Measurements from ENCODE around the gene FOXQ1. TPM values are rescaled to one million over a fixed set of nuclear protein-coding genes. Genes with fewer than 3 reads are reported as not detected.

Gene FOXQ1
- total and polyA plus RNA-seq, 9 of the 15 experiments (the other 6 are each of a cell fraction or from before 2014, with no cell fraction given) = not detected

GRCh38 chr6:1296542-1296941 is 15.4 kb upstream of the FOXQ1 start:
- TF ChIP-seq NEUROD1 (IDR thresholded peaks at IDR 0.05; ENCODE audit: borderline replicate concordance, low read depth, low read length, partially characterized antibody) (no peak), SREBF2 (CRISPR knock-in tag; IDR thresholded peaks at IDR 0.05) (no peak), GATAD2A (IDR thresholded peaks at IDR 0.05) (no peak), SMARCB1 (IDR thresholded peaks at IDR 0.05; ENCODE audit: insufficient read length, low read depth) (no peak)
- FAIRE-seq (no peak), DNase-seq (ENCODE audit: extremely low read depth in 1 of 4, low spot score in 3 of 4) (no peak), ATAC-seq (no peak)
- intact Hi-C loops (cut with micrococcal nuclease) (no loop called here), in situ Hi-C loops (cut with MboI) (no loop called here)
- Histone ChIP-seq H3K27me3 (ENCODE audit: control insufficient read depth in 2 of 2, insufficient read depth in 2 of 2, low read length in 2 of 2) (no peaks in the 10 kb centered on the region), H4K20me1 (replicated peaks; ENCODE audit: control insufficient read depth, insufficient read depth, low read length) (no peaks in the 10 kb centered on the region), H3K36me3 (ENCODE audit: control insufficient read depth, insufficient read depth, low read length) (no peaks in the 10 kb centered on the region), H3K4me3 (no peak overlapping the region), H3K9me1 (ENCODE audit: control insufficient read depth, insufficient read depth, low read length) (no peaks in the 10 kb centered on the region), H3K9me3 (replicated peaks; ENCODE audit: control insufficient read depth, insufficient read depth, low read depth, low read length) (no peaks in the 10 kb centered on the region), H3K27ac (ENCODE audit: extremely low read depth, low read depth, low read length) (no peak overlapping the region), H3K9ac (ENCODE audit: insufficient read depth in 1 of 2, low read depth in 2 of 2, low read length in 2 of 2) (no peak overlapping the region), H3K4me2 (ENCODE audit: insufficient read depth, low read length) (no peak overlapping the region), H2AFZ (ENCODE audit: low read depth, low read length) (no peak overlapping the region), H3K79me2 (ENCODE audit: control insufficient read depth, insufficient read depth, low read length) (no peaks in the 10 kb centered on the region), H3K4me1 (replicated peaks in 1 of 2; ENCODE audit: control insufficient read depth in 2 of 2, insufficient read depth in 2 of 2, low read length in 2 of 2) (no peaks in the 10 kb centered on the region)
- BruUV-seq (replicated peaks) = no TSS peak
- CTCF ChIA-PET (ENCODE audit: low intra/inter-chr PET ratio) = no interaction called here
- 0% methylated on average over 4 of the region's 4 CpGs for WGBS (ENCODE audit: insufficient coverage, low coverage, missing lambda C conversion rate)
- POLR2A ChIA-PET = interaction anchor here (1.3 kb wide), 1 partner anchor 14 kb away, joined by 5 read pairs; no protein-coding TSS in a partner anchor

DNA sequence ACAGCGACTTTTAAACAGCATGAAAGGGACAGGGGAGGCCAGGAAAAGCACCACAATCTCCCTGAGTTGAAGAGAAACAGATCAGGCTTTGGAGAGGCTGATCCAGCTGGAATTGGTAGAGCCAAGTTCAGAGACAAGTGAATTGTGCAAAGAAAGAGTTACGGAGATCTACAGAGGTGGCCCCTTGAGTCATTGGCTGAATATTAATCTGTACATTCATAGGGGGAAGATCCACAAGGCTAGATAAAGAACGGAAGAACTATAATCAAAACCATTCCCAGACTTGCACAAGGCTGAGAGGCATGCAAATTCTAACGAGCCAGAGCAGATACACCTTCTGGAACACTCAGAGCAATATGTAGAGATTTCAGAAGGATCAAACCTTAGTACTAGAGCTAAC is 14.2 kb upstream of the FOXQ1 start:
- ChIA-PET POLR2A (no interaction called here), CTCF (ENCODE audit: low intra/inter-chr PET ratio) (no interaction called here)
- no peak for TF ChIP-seq CHD4 (IDR thresholded peaks at IDR 0.05; ENCODE audit: insufficient read depth, insufficient replicate concordance, low read depth, low read length, poor library complexity, severe bottlenecking)
- no peak for TF ChIP-seq ILF3 (IDR thresholded peaks at IDR 0.05; ENCODE audit: borderline replicate concordance)
- no peak for TF ChIP-seq TRIM28 (IDR thresholded peaks at IDR 0.05)
- TF ChIP-seq FOSL1 (tag; conservative IDR thresholded peaks at IDR 0.05) = no peak
- no peak overlapping the region for H3K27ac ChIP-seq (ENCODE audit: extremely low read depth, low read depth, low read length)
- no peak overlapping the region for H2AFZ ChIP-seq (ENCODE audit: low read depth, low read length)
- no peaks in the 10 kb centered on the region for H3K79me2 ChIP-seq (ENCODE audit: control insufficient read depth, insufficient read depth, low read length)
- BruUV-seq (replicated peaks) = no TSS peak
- FAIRE-seq (no peak), ATAC-seq (no peak), DNase-seq (ENCODE audit: extremely low read depth in 1 of 4, low spot score in 3 of 4) (no peak)
- H3K9me1 ChIP-seq (ENCODE audit: control insufficient read depth, insufficient read depth, low read length) = no peaks in the 10 kb centered on the region
- H3K36me3 ChIP-seq (ENCODE audit: control insufficient read depth, insufficient read depth, low read length) = no peaks in the 10 kb centered on the region
- no peaks in the 10 kb centered on the region for H3K4me1 ChIP-seq (replicated peaks in 1 of 2; ENCODE audit: control insufficient read depth in 2 of 2, insufficient read depth in 2 of 2, low read length in 2 of 2)
- no peak overlapping the region for H3K9ac ChIP-seq (ENCODE audit: insufficient read depth in 1 of 2, low read depth in 2 of 2, low read length in 2 of 2)
- H3K27me3 ChIP-seq (ENCODE audit: control insufficient read depth in 2 of 2, insufficient read depth in 2 of 2, low read length in 2 of 2) = no peaks in the 10 kb centered on the region
- in situ Hi-C loops (cut with MboI) (no loop called here), intact Hi-C loops (cut with micrococcal nuclease) (no loop called here)
- H3K4me3 ChIP-seq = no peak overlapping the region
- 0% methylated on average over 4 of the region's 4 CpGs for WGBS (ENCODE audit: insufficient coverage, low coverage, missing lambda C conversion rate)
- no peaks in the 10 kb centered on the region for H4K20me1 ChIP-seq (replicated peaks; ENCODE audit: control insufficient read depth, insufficient read depth, low read length)
- no peaks in the 10 kb centered on the region for H3K9me3 ChIP-seq (replicated peaks; ENCODE audit: control insufficient read depth, insufficient read depth, low read depth, low read length)
- H3K4me2 ChIP-seq (ENCODE audit: insufficient read depth, low read length) = no peak overlapping the region

Data from K562 (cell line).